Kidney epithelial cell (primary cell): ENCODE results near the gene HMGCLL1. TPM values are rescaled to one million over a fixed set of nuclear protein-coding genes. Genes with fewer than 3 reads are reported as not detected.

Experiments used
- DNase-seq: peaks from one replicate; pipeline ENCODE4 v3.0.0-alpha.2; 2010; ENCODE audit warnings: low read depth
- H3K27me3 ChIP-seq: 2 replicates; pipeline ENCODE4 v1.6.0; 2011; ENCODE audit warnings: low read length; ENCODE audit not compliant: control insufficient read depth, insufficient read depth
- H3K36me3 ChIP-seq: 2 replicates; pipeline ENCODE4 v1.5.1; 2011; ENCODE audit warnings: low read length; ENCODE audit not compliant: control insufficient read depth, insufficient read depth
- H3K4me3 ChIP-seq: 2 replicates; pipeline ENCODE4 v1.5.1; 2011; ENCODE audit warnings: low read depth, mild to moderate bottlenecking, control low read depth, low read length
- CTCF ChIP-seq: IDR thresholded peaks from 2 replicates; pipeline ENCODE4 v1.5.1; 2011; ENCODE audit warnings: mild to moderate bottlenecking, moderate library complexity, low read length, control low read depth, inconsistent platforms; ENCODE audit not compliant: insufficient read depth, poor library complexity, severe bottlenecking
- total RNA-seq: library from RNA; depleted of rRNA; stranded (reverse); fragments of >200 nt; gene quantifications from 2 replicates; pipeline ENCODE4 v1.2.3, GENCODE V29; 2015

HMGCLL1 gene
- total RNA-seq, 1 donor from 2014 or later = 0.25 TPM

DNA sequence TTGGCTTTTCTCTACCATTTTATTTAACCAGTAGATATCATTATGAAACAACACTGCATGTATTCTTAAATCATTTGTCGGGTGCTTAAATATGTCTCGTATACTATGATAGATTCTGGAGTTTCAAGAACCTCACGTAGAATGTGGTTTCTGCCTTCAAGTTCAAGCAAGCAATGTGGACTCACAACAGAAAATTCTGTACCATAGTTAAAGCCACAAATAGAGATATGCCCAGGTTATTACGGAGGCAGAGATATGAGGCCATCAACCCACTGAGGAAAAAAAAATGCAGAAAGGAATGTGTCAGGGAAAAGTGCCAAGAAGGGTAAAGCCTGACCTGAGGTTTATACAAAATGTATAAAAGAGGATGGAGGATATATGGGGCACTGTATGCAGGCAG, 141.9 kb downstream of the HMGCLL1 start:
- H3K27me3 ChIP-seq = no peaks in the 10 kb centered on the region
- H3K36me3 ChIP-seq = no peaks in the 10 kb centered on the region
- no peak for TF ChIP-seq CTCF
- DNase-seq = no peak
- H3K4me3 ChIP-seq = no peak overlapping the region

DNA sequence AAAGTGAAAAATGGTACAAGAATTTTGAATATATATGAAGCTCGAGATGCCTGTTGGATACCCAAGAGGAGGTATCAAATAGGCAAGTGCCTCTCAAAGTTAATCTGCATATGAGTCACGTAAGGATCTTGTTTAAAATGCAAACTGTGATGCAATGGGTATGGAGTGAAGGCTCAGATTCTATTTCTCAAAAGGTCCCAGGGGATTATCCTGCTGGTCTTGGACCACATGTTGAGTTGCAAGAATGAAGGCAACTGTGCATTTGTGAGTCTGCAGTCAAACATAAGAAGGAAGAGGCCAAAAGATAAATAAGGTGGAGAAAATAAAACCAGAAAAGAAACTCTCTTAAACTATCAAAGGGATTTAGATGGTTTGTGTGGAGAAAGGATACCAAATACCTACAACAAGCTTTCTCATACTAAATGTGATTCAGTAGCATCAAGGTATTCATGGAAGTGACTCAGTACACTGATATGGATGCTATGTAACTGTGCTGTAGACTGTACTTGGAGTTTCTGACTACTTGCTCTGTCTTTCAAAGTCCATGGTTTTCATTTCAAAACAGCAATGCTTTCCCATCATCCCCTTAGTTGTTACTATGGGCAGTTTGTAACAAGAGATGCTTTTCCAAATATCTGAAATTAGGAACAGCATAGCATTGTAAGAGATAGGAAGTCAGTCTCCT, 145.4 kb downstream of the HMGCLL1 start:
- no peak overlapping the region for H3K4me3 ChIP-seq
- no peak for TF ChIP-seq CTCF
- no peaks in the 10 kb centered on the region for H3K36me3 ChIP-seq
- H3K27me3 ChIP-seq = no peaks in the 10 kb centered on the region
- DNase-seq = peak; percentile 7

DNA sequence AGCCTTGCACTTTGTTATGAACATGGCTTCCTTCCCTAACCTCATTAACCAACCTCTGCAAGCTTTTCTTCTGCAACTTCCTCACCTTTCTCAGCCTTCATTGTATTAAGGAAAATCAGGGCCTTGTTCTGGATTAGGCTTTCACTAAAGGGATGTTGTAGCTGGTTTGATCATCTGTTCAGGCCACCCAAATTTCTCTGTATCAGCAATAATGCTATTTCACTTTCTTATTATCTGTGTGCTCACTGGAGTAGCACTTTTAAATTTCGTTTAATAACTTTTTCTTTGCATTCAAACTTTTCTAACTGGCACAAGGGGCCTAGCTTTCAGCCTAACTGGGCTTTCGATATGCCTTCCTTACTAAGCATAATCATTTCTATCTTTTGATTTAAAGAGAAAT, 155.1 kb downstream of the HMGCLL1 start:
- H3K27me3 ChIP-seq = no peaks in the 10 kb centered on the region
- no peak for DNase-seq
- no peak for TF ChIP-seq CTCF
- H3K36me3 ChIP-seq = no peaks in the 10 kb centered on the region
- H3K4me3 ChIP-seq = no peak overlapping the region

DNA sequence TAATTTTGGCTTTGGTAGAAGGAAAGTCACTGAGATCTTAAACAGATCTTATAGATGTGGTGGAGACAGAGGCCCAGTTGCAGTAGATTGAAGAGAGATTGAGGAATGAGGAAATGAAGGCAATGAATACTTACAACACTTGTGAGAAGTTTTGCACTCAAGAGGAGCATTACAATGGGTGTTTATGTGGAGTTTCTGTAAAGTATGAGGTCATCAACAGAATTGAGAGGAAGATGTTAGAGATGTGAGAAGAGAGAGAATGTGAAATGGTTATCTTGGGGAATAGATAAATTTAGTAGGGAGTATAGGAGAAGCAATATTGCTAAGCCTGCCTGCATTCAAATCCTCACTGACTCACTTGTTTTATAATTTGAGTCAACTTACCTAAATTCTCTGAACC, 168.3 kb downstream of the HMGCLL1 start:
- Histone ChIP-seq H3K4me3 (no peak overlapping the region), H3K36me3 (no peaks in the 10 kb centered on the region), H3K27me3 (no peaks in the 10 kb centered on the region)
- DNase-seq = no peak
- TF ChIP-seq CTCF = no peak

DNA sequence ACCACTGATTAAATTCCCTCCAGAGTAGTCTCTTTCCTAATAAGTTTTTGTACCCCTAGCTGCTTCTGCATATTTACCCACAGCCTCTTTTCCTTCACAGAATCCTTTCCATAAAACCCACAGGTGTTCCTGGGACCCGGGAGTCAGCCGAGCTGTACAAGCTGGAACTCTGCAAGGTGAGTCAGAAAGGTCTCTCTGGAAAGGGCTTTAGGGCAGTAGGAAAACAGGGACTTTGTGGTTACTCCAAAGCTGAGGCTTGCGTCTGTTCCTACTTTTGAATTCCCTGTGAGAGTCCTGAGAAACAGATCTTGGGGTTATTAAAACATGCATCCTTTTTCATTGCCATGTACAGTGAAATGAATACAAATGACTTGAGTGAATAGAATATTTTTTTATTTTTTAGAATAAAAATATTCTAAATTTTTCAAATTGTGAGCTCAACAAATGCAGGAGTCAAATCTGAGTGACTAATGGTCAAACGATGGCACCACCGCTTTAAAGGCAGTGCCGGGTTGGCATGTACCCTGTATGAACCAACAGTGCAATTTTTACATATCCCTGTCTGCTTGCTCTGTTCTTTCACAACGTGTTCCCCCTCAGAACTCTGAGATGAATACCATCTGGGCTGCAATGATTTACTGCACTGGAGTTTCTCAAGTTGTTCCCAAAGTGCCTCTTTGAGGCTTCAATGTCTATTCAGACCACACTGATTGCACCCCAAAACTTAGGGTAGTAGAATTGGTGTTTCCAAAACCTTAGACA, 173.3 kb downstream of the HMGCLL1 start:
- DNase-seq = no peak
- no peaks in the 10 kb centered on the region for H3K27me3 ChIP-seq
- H3K4me3 ChIP-seq = no peak overlapping the region
- no peaks in the 10 kb centered on the region for H3K36me3 ChIP-seq
- TF ChIP-seq CTCF = no peak

DNA sequence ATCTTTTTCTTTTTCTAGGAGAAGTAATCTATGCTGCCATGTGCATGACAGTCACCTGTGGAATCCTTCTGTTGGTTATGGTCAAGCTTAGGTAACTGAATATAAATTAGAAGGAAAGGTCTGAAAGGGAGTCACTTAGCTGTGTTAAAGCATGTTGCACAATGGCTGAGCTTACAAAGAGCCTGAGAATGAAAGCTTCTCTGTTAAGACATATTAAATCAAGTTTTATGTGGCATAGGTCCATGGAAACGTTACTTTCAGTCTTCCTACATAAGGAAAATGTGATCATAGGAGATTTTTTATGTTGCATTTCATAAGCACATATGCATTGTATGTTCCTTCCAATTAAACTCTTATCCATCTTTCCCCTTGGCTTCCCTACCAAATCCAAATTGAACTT, 179.6 kb downstream of the HMGCLL1 start:
- Histone ChIP-seq H3K27me3 (no peaks in the 10 kb centered on the region), H3K4me3 (no peak overlapping the region), H3K36me3 (no peaks in the 10 kb centered on the region)
- TF ChIP-seq CTCF = no peak
- DNase-seq = no peak
